BLaER1 treated with 17β-estradiol and CSF1 and Interleukin-3, amounts not matched to agents 10 nM and 100 nM (cell line): Measurements from ENCODE around the gene SIRPA.

Experiments
- H3K27ac ChIP-seq, 11 experiments: shearing (Covaris generic); formaldehyde crosslinking; 2 replicates each; pipeline ENCODE4 v1.8.1; 2022
- H3K27me3 ChIP-seq, 11 experiments: shearing (Covaris generic); formaldehyde crosslinking; 2 replicates each; pipeline ENCODE4 v1.8.1; 2022
- H3K36me3 ChIP-seq, 11 experiments: shearing (Covaris generic); formaldehyde crosslinking; 2 replicates each; pipeline ENCODE4 v1.8.1; 2022
- H3K4me1 ChIP-seq, 10 experiments: shearing (Covaris generic); formaldehyde crosslinking; 2 replicates each; pipeline ENCODE4 v1.8.1; 2022
- H3K4me2 ChIP-seq, 11 experiments: shearing (Covaris generic); formaldehyde crosslinking; 2 replicates each; pipeline ENCODE4 v1.8.1; 2022
- H3K4me3 ChIP-seq, 10 experiments: shearing (Covaris generic); formaldehyde crosslinking; 2 replicates each; pipeline ENCODE4 v1.8.1; 2022
- H3K9ac ChIP-seq, 11 experiments: shearing (Covaris generic); formaldehyde crosslinking; 2 replicates each; pipeline ENCODE4 v1.8.1; 2022
- H3K9me3 ChIP-seq, 11 experiments: shearing (Covaris generic); formaldehyde crosslinking; replicated peaks in 1 of 11; 2 replicates each; pipeline ENCODE4 v1.8.1; 2022
- H4K20me1 ChIP-seq, 11 experiments: shearing (Covaris generic); formaldehyde crosslinking; 2 replicates each; pipeline ENCODE4 v1.8.1; 2022
- Cebpa-rat ChIP-seq, 11 experiments: shearing (Covaris generic); IDR thresholded peaks; 2 replicates each; pipeline ENCODE4 v1.8.1; 2022

Gene SIRPA

GRCh38 chr20:1932971-1933370 lies 37.8 kb downstream of the SIRPA start:
- Histone ChIP-seq H3K36me3 (peaks cover 0 to 100% (median 38%) of the 10 kb centered on the region in 11 experiments; a peak in 15 of 22 replicates), H3K4me3 (no peak overlapping the region), H3K9me3 (no peaks in the 10 kb centered on the region), H4K20me1 (peaks cover 0 to 93% (median 0%) of the 10 kb centered on the region in 11 experiments; a peak in 6 of 22 replicates), H3K27ac (0 out of 22 replicates have a peak overlapping the region, but pooled peaks of 1 of the 11 experiments have one; percentile 30), H3K9ac (no peak overlapping the region), H3K4me2 (peak overlapping the region in 10 of 11 experiments; percentile 5 to 74 (median 44); a peak in 16 of 22 replicates), H3K27me3 (no peaks in the 10 kb centered on the region), H3K4me1 (peaks cover 0 to 98% (median 38%) of the 10 kb centered on the region in 10 experiments; a peak in 18 of 20 replicates)
- TF ChIP-seq Cebpa-rat (IDR thresholded peaks at IDR 0.05): no peak

- H4K20me1 ChIP-seq: peaks cover 0 to 93% (median 0%) of the 10 kb centered on the region in 11 experiments; a peak in 6 of 22 replicates
- H3K27ac ChIP-seq: peak overlapping the region in 3 of 11 experiments; percentile 1 to 30 (median 27); a peak in 4 of 22 replicates
- H3K9ac ChIP-seq: no peak overlapping the region
- H3K9me3 ChIP-seq: no peaks in the 10 kb centered on the region
- peaks cover 0 to 100% (median 38%) of the 10 kb centered on the region in 11 experiments; a peak in 16 of 22 replicates for H3K36me3 ChIP-seq
- TF ChIP-seq Cebpa-rat (IDR thresholded peaks at IDR 0.05): no peak
- H3K4me2 ChIP-seq: peak overlapping the region in 10 of 11 experiments; percentile 5 to 74 (median 44); a peak in 15 of 22 replicates
- no peak overlapping the region for H3K4me3 ChIP-seq
- no peaks in the 10 kb centered on the region for H3K27me3 ChIP-seq
- peaks cover 0 to 98% (median 39%) of the 10 kb centered on the region in 10 experiments; a peak in 18 of 20 replicates for H3K4me1 ChIP-seq
These were observed 38.3 kb downstream of the SIRPA start for GRCh38 chr20:1933465-1933870.

GRCh38 chr20:1934156-1934555 lies 38.9 kb downstream of the SIRPA start:
- Histone ChIP-seq H3K27me3 (no peaks in the 10 kb centered on the region), H3K27ac (peak overlapping the region in 3 of 11 experiments; percentile 27 to 54 (median 28); a peak in 6 of 22 replicates), H3K4me2 (peak overlapping the region in 7 of 11 experiments; percentile 40 to 74 (median 59); a peak in 14 of 22 replicates), H3K4me3 (no peak overlapping the region), H3K4me1 (peaks cover 0 to 98% (median 44%) of the 10 kb centered on the region in 10 experiments; a peak in 18 of 20 replicates), H4K20me1 (peaks cover 0 to 91% (median 0%) of the 10 kb centered on the region in 11 experiments; a peak in 5 of 22 replicates), H3K9ac (no peak overlapping the region), H3K36me3 (peaks cover 0 to 100% (median 42%) of the 10 kb centered on the region in 11 experiments; a peak in 16 of 22 replicates), H3K9me3 (no peaks in the 10 kb centered on the region)
- TF ChIP-seq Cebpa-rat (IDR thresholded peaks at IDR 0.05): no peak

- Histone ChIP-seq H3K27ac (peak overlapping the region in 6 of 11 experiments; percentile 27 to 54 (median 36); a peak in 9 of 22 replicates), H3K27me3 (no peaks in the 10 kb centered on the region)
These were observed 39.7 kb downstream of the SIRPA start for GRCh38 chr20:1934721-1935573.

GRCh38 chr20:1935696-1936366 lies 40.6 kb downstream of the SIRPA start:
- Histone ChIP-seq H3K4me1 (peaks cover 0 to 98% (median 53%) of the 10 kb centered on the region in 10 experiments; a peak in 18 of 20 replicates), H3K36me3 (peaks cover 0 to 95% (median 46%) of the 10 kb centered on the region in 11 experiments; a peak in 16 of 22 replicates), H4K20me1 (peaks cover 0 to 74% (median 0%) of the 10 kb centered on the region in 11 experiments; a peak in 2 of 22 replicates), H3K27me3 (no peaks in the 10 kb centered on the region), H3K27ac (peak overlapping the region in 4 of 11 experiments; percentile 27 to 54 (median 39); a peak in 7 of 22 replicates), H3K9me3 (no peaks in the 10 kb centered on the region), H3K4me3 (no peak overlapping the region), H3K4me2 (peak overlapping the region in 4 of 11 experiments; percentile 5 to 74 (median 62); a peak in 3 of 22 replicates), H3K9ac (no peak overlapping the region)
- no peak for TF ChIP-seq Cebpa-rat (IDR thresholded peaks at IDR 0.05)

More at GRCh38 chr20:1934721-1935573, 39.7 kb downstream of the SIRPA start:
- Histone ChIP-seq H3K9me3 (no peaks in the 10 kb centered on the region), H3K9ac (no peak overlapping the region), H4K20me1 (peaks cover 0 to 83% (median 0%) of the 10 kb centered on the region in 11 experiments; a peak in 3 of 22 replicates), H3K36me3 (peaks cover 0 to 100% (median 46%) of the 10 kb centered on the region in 11 experiments; a peak in 16 of 22 replicates), H3K4me2 (peak overlapping the region in 10 of 11 experiments; percentile 7 to 74 (median 51); a peak in 15 of 22 replicates), H3K4me1 (peaks cover 0 to 98% (median 48%) of the 10 kb centered on the region in 10 experiments; a peak in 18 of 20 replicates), H3K4me3 (no peak overlapping the region)
- TF ChIP-seq Cebpa-rat (IDR thresholded peaks at IDR 0.05): peak in 6 of 11 experiments; percentile 26 to 63 (median 43); a peak in 9 of 22 replicates

- Histone ChIP-seq H3K4me1 (peaks cover 0 to 98% (median 57%) of the 10 kb centered on the region in 10 experiments; a peak in 18 of 20 replicates), H3K36me3 (peaks cover 0 to 79% (median 46%) of the 10 kb centered on the region in 11 experiments; a peak in 16 of 22 replicates), H3K9me3 (no peaks in the 10 kb centered on the region), H3K4me2 (0 out of 22 replicates have a peak overlapping the region, but pooled peaks of 1 of the 11 experiments have one; percentile 3), H3K27ac (no peak overlapping the region; a peak in 2 of 22 replicates), H4K20me1 (peaks cover 0 to 58% (median 0%) of the 10 kb centered on the region in 11 experiments; a peak in 2 of 22 replicates), H3K27me3 (no peaks in the 10 kb centered on the region), H3K4me3 (no peak overlapping the region), H3K9ac (no peak overlapping the region)
- TF ChIP-seq Cebpa-rat (IDR thresholded peaks at IDR 0.05): no peak
These were observed 42.2 kb downstream of the SIRPA start for GRCh38 chr20:1937316-1937976.

GRCh38 chr20:1938464-1939269 lies 43.5 kb downstream of the SIRPA start:
- Histone ChIP-seq H3K4me1 (peaks cover 0 to 98% (median 57%) of the 10 kb centered on the region in 10 experiments; a peak in 17 of 20 replicates), H4K20me1 (peaks cover 0 to 46% (median 0%) of the 10 kb centered on the region in 11 experiments; a peak in 2 of 22 replicates), H3K36me3 (peaks cover 0 to 67% (median 46%) of the 10 kb centered on the region in 11 experiments; a peak in 16 of 22 replicates), H3K9ac (peak overlapping the region in 1 of 11 experiments; percentile 20; a peak in 1 of 22 replicates), H3K4me2 (peak overlapping the region in 6 of 11 experiments; percentile 6 to 90 (median 35); a peak in 9 of 22 replicates), H3K27ac (peak overlapping the region in 4 of 11 experiments; percentile 6 to 57 (median 33); a peak in 5 of 22 replicates), H3K4me3 (no peak overlapping the region), H3K27me3 (no peaks in the 10 kb centered on the region), H3K9me3 (no peaks in the 10 kb centered on the region)
- no peak for TF ChIP-seq Cebpa-rat (IDR thresholded peaks at IDR 0.05)
